Neutrophil (primary cell): ENCODE results near the gene COL25A1.

ENCODE experiments used
- H3K27ac ChIP-seq: fragments of 200-600 bp; sonication (generic); 2 replicates; pipeline ENCODE4 v1.5.1; 2016; ENCODE audit warnings: mild to moderate bottlenecking, moderate library complexity
- H3K27me3 ChIP-seq: fragments of 200-600 bp; sonication (generic); 2 replicates; pipeline ENCODE4 v1.6.0; 2016; ENCODE audit warnings: mild to moderate bottlenecking
- H3K36me3 ChIP-seq: fragments of 200-600 bp; sonication (generic); 2 replicates; pipeline ENCODE4 v1.5.1; 2017
- H3K4me1 ChIP-seq, 2 experiments: fragments of 200-600 bp in 1 of 2; sonication (generic) in 1 of 2; 1 replicate in 1 of 2; 2 replicates in 1 of 2; pipeline versions ENCODE4 v1.5.1 to v1.6.1; 2013 to 2016; ENCODE audit warnings: low read depth in 1 of 2, low read length in 1 of 2, mild to moderate bottlenecking in 1 of 2, moderate library complexity in 1 of 2; ENCODE audit not compliant: control insufficient read depth in 1 of 2, insufficient read depth in 1 of 2
- H3K4me3 ChIP-seq, 2 experiments: fragments of 200-600 bp in 1 of 2; sonication (generic) in 1 of 2; 1 replicate in 1 of 2; 2 replicates in 1 of 2; pipeline ENCODE4 v1.5.1; 2013 to 2016; ENCODE audit warnings: low read depth in 1 of 2, low read length in 1 of 2, mild to moderate bottlenecking in 1 of 2, moderate library complexity in 1 of 2
- H3K9me3 ChIP-seq: fragments of 200-600 bp; sonication (generic); 2 replicates; pipeline ENCODE4 v1.5.1; 2016
- TF ChIP-seq, protein P1 (sequence below): fragments of 200-600 bp; sonication (generic); IDR thresholded peaks from 2 replicates; pipeline ENCODE4 v1.5.1; 2016; ENCODE audit warnings: antibody characterized with exemption

COL25A1 gene

DNA sequence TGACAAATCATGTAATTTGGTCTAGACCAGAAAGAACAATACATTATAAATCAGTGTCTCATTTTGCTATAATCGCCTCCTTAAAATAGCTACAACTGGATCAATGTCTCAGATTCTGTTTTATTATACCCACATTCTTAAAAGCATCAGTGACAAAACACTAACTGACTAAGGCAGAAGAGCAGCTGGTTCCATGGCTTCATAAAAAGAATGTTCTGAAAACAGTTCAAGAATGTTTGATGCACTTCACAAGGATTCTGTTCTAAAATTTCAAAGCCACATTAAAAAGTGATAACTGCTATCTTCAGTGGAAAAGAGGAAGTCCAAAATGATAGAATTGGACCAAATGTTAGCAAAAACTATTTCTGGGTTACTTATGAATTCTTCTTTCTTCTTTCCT is 69.8 kb downstream of the COL25A1 start:
- no peaks in the 10 kb centered on the region for H3K36me3 ChIP-seq
- TF ChIP-seq, protein P1, sequence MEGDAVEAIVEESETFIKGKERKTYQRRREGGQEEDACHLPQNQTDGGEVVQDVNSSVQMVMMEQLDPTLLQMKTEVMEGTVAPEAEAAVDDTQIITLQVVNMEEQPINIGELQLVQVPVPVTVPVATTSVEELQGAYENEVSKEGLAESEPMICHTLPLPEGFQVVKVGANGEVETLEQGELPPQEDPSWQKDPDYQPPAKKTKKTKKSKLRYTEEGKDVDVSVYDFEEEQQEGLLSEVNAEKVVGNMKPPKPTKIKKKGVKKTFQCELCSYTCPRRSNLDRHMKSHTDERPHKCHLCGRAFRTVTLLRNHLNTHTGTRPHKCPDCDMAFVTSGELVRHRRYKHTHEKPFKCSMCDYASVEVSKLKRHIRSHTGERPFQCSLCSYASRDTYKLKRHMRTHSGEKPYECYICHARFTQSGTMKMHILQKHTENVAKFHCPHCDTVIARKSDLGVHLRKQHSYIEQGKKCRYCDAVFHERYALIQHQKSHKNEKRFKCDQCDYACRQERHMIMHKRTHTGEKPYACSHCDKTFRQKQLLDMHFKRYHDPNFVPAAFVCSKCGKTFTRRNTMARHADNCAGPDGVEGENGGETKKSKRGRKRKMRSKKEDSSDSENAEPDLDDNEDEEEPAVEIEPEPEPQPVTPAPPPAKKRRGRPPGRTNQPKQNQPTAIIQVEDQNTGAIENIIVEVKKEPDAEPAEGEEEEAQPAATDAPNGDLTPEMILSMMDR: no peak
- no peaks in the 10 kb centered on the region for H3K27me3 ChIP-seq
- H3K4me1 ChIP-seq: no peaks in the 10 kb centered on the region
- H3K9me3 ChIP-seq: no peaks in the 10 kb centered on the region
- H3K4me3 ChIP-seq: no peak overlapping the region
- H3K27ac ChIP-seq: no peak overlapping the region

DNA sequence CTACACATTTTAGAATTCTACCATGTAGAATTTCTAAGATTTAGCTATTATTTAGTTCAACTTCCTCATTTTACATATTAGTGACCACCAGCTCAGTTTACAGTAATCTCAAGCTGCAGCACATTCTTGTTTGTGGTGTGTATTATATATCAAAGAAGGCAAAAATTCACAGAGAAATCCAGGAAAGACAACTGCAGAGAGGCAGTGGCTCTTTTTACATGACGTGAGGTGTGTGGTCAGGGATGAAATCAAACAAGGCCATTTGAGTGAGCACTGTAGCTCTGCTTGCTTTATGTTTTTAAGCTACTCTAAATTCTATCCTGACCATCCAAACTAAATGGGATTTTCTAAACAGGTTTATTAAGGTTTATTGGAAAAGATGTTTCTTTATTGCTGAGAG is 71.1 kb downstream of the COL25A1 start:
- Histone ChIP-seq H3K27me3 (no peaks in the 10 kb centered on the region), H3K4me1 (no peaks in the 10 kb centered on the region), H3K9me3 (no peaks in the 10 kb centered on the region), H3K27ac (no peak overlapping the region), H3K4me3 (no peak overlapping the region), H3K36me3 (no peaks in the 10 kb centered on the region)
- TF ChIP-seq, protein P1: no peak

DNA sequence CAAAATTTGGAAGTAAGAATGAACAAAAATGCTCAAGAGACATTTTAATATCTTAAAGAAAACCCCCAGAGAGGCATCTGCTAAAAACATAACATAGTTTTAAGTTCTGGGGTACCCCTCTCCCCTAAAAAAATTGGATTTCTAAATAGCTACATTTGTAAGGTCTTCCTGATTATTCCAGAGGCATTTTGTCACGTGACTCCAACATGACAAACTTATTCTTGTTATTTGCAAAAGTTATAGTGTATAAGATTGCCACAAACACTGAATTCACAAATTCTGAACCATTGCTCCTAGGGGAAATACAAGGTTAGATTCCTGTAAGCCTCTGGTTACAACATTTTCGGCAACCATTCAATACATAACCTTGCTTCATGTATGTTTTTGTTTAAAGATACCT is 73.4 kb downstream of the COL25A1 start:
- H3K4me3 ChIP-seq: no peak overlapping the region
- H3K4me1 ChIP-seq: no peaks in the 10 kb centered on the region
- H3K27ac ChIP-seq: no peak overlapping the region
- no peaks in the 10 kb centered on the region for H3K27me3 ChIP-seq
- TF ChIP-seq, protein P1: no peak
- no peaks in the 10 kb centered on the region for H3K9me3 ChIP-seq
- no peaks in the 10 kb centered on the region for H3K36me3 ChIP-seq

DNA sequence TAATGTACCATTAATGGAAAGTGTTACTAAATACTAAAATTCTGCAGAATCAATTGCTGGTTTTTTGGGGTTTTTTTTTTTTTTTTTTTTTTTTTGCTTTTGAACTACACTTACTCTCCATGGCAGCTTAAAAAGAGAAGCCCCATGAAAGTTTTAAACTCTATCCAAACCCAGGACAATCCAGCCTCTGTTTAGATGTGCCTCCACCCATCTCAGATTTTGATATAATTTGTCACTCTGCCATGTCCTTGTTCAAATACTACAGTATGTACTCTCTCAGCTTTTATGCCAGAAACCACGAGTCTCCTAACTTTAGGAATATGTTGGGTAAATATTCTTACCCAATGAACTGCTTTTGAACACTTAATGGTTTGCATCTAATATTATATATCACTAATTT is 84.2 kb downstream of the COL25A1 start:
- Histone ChIP-seq H3K27ac (no peak overlapping the region), H3K4me1 (no peaks in the 10 kb centered on the region), H3K27me3 (no peaks in the 10 kb centered on the region), H3K9me3 (no peaks in the 10 kb centered on the region), H3K4me3 (no peak overlapping the region), H3K36me3 (no peaks in the 10 kb centered on the region)
- TF ChIP-seq, protein P1: no peak

DNA sequence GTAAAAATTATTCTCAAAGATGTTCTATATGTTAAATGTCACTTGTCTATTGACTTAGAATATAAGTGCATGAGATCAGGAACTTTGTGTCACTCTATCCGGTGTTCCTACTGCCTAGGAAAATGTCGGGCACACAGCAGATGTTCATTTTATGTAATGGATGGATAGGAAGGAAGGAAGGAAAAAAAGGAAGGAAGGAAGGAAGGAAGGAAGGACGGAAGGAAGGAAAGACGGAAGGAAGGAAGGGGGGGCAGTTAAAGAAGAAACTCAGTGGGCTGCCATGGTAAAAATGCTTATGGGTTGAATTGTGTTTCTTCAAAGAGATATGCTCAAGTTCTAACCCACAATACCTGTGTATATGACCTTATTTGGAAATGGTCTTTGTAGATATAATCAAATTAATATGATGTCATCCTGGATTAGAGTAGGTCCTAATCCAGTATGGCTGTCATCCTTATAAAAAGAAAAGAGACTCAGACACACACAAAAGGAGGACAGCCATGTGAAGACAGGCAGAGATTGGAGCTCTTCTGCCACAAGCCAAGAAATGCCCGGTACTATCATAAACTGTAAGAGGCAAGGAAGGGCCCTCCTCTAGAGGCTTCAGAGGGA is 86.3 kb downstream of the COL25A1 start:
- no peaks in the 10 kb centered on the region for H3K4me1 ChIP-seq
- H3K9me3 ChIP-seq: no peaks in the 10 kb centered on the region
- TF ChIP-seq, protein P1: no peak
- no peaks in the 10 kb centered on the region for H3K36me3 ChIP-seq
- no peaks in the 10 kb centered on the region for H3K27me3 ChIP-seq
- no peak overlapping the region for H3K4me3 ChIP-seq
- H3K27ac ChIP-seq: no peak overlapping the region

DNA sequence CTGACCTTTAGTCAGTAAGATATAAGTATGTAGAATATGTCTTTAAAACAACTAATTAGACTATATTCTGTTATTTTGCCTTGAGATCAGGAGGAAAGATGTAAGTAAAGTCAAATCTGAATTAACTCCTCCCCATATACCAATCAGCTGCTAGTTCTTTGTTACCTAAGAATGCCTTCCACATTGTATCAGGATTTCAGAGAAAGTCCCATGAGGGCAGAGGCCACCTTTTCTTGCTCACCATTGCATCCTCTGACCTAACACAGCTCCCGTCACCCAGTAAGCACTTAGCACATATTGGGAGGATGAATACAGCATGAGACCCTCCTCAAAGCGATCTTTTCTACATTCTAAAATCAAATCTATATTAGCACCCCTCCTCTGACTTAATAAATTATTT is 87.0 kb downstream of the COL25A1 start:
- TF ChIP-seq, protein P1: no peak
- H3K27ac ChIP-seq: no peak overlapping the region
- H3K4me3 ChIP-seq: no peak overlapping the region
- H3K36me3 ChIP-seq: no peaks in the 10 kb centered on the region
- no peaks in the 10 kb centered on the region for H3K27me3 ChIP-seq
- no peaks in the 10 kb centered on the region for H3K4me1 ChIP-seq
- H3K9me3 ChIP-seq: no peaks in the 10 kb centered on the region
